Lower leg skin (tissue), 3 donors: ENCODE data around the gene KRTAP5-7.

Experiments
- CTCF ChIP-seq, 3 donors: fragments of 450-650 bp; IDR thresholded peaks; one replicate each; pipeline ENCODE4 v1.5.1; 2016; ENCODE audit warnings: antibody characterized with exemption in 3 of 3, mild to moderate bottlenecking in 3 of 3, moderate library complexity in 2 of 3
- POLR2A ChIP-seq, 2 donors: fragments of 450-650 bp; IDR thresholded peaks; one replicate each; pipeline ENCODE4 v1.6.1; 2016 to 2017; ENCODE audit warnings: antibody characterized with exemption in 2 of 2, mild to moderate bottlenecking in 1 of 2, moderate library complexity in 1 of 2

DNA sequence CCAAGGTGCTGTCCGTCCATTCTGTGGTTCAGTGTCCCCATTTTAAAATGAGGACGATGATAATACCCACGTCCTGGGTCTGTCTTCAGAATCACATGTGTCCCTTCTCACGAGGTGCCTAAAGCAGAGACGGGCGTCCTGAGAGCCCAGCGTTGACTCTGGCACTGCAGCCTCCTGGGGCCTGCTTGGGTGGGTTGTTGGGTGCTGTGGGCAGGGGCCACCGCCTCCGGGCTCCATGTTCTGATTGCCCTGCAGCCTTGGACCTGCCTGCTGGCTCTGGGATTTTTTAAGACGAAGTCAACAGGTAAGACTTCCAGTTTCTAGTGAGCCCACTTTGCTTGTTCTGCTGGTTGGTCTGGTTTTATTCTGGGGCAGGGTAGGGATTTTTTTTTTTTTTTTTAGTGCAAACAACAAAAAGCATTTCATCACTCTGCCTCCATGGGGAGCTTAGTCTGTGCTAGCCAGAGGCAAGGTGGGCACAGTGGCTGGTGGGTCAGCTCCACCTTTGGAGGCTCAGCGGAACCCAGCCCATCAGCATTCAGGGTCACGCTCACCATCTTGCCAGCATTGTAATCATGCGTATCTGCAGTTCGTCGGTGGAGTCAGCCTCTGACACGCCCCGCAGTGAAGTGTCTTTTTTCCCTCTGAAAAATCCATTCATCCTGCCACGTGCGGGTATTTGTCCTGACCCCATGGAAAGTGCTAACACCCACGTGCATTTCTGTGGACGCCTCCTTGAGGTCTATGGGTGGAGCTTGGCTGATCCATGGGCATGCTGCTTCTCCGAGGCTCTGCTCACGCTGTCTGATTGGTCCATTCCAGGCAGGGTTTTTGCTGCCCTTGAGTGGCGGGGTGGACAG, 45.7 kb upstream of the KRTAP5-7 start:
- TF ChIP-seq POLR2A (IDR thresholded peaks at IDR 0.05) (no peak), CTCF (IDR thresholded peaks at IDR 0.05) (no peak)
